Activated CD8-positive, alpha-beta memory T cell treated with anti-CD3 and anti-CD28 coated beads, Interleukin-2, amount 50 U/mL, for 48 hours (primary cell): Measurements from ENCODE around the gene COL8A2.
"Not testable (repeated sequence)": the region's sequence is repeated elsewhere in the genome, so short reads cannot be mapped to it uniquely, and the experiment has no call there.

Experiments
- DNase-seq: peaks from one replicate; pipeline ENCODE4 v3.0.0-alpha.2; 2020

The COL8A2 gene

DNA sequence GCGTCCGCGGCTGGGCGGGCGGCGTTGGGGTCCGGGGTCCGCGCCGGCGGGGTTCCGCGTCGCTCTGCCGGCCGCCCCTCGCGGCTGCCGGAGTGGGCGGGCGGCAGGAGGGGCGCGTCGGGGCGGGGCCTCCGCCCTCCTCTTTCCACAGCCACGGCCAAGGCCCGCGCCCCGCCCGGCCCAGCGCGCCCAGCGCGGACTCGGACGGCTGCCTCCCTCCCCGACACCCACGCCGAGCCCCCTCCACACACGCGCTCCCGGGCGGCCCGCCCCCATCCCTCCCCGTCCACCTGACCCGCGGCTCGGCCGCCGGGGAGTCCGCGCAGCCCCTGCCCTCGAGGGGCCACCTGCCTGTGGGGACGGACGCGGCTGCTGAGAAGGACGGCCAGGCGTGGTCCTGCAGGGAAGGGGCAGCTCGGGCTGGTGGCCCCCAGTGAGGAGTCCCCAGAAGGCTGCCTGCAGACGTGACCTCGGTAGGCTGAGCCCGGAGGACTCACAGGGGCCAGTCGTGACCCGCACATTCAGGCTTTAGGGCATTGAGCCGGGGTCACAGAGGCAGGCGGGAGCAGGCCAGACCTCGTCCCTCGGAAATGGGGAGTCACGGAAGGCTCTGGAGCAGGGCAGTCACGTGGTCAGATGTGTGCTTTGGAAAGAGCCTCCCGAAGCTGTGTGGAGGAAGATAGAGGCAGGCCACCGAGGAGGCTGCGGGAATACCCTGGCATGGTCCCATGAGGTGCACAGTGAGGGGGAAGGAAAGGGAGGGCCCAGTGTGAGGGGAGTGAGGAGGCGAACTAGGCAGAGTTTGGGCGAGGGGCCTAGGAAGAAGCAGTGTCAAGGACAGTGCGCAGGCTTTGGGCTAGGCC lies at the start of gene COL8A2:
COL8A2 (minus strand) TSS at position 94 of the 863 bp plus-strand sequence. CDS start 24,980 bp downstream, outside the sequence.
- DNase-seq = no peak

DNA sequence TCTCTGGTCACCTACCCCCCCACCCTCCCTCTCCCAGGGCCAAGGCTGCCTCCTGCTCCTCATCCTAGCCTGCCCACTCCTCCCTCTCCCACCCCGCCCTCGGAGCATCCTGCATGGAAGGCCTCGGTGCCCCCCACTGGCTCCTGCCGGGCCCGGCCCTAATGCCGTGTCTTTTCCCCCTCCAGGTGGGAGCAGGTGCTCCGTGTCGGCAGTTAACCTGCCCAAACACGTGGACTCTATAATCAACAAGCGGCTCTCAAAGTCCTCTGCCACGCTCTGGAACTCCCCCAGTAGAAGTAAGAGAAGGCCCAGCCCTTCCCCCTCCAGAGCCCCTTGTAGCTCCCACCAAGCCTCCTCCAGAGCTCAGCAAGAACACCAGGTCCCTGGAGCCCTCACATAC lies 49.7 kb upstream of the COL8A2 start:
- DNase-seq = no peak

DNA sequence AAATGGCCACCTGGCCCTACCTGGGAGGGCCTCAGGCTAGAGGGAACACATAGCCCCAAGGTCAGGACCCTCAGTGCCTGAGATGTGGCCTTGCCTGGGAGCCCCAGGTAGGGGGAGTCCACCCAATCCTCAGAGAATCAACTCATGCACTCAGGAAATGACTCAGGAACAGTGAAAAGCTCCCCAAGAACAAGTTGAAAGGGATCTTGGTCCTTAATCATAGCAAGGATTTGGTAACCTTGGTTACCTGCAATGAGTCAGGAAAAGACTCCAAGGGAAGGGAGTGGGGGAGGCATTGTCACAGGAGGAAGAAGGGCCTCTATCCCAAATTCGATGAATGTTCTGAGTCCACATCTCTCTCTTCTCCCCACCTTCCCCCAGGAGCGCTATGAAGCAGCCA lies 48.0 kb upstream of the COL8A2 start:
- no peak for DNase-seq

DNA sequence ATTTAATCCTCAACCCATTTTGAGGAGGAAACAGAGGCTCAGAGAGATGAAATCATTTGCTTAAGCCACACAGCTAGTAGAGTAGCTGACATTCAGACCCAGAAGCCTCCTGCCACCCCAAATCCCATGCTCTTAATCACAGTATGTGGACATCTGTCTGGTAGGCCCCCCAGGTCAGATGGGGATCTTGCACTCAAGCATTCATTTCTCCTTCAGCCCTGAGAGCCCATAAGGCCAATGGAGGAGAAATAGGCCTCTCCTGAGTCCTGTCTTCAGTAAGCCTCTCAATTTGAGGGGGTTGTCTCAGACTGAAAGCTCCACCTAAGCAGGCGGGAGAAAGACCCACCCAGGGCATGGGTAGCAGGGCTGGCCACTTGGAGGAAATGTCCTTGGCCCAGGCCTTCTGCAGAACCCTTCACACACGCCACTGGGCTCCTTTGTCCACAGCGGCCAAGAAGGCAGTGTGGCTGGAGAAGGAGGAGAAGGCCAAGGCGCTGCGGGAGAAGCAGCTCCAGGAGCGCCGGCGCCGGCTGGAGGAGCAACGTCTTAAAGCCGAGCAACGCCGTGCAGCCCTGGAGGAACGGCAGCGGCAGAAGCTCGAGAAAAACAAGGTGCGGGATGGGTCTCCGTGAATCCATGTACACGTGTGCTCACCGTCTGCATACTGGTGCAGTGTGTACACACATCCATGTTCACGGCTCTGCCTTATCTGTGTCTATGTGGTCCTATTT lies 47.2 kb upstream of the COL8A2 start:
- DNase-seq = no peak

DNA sequence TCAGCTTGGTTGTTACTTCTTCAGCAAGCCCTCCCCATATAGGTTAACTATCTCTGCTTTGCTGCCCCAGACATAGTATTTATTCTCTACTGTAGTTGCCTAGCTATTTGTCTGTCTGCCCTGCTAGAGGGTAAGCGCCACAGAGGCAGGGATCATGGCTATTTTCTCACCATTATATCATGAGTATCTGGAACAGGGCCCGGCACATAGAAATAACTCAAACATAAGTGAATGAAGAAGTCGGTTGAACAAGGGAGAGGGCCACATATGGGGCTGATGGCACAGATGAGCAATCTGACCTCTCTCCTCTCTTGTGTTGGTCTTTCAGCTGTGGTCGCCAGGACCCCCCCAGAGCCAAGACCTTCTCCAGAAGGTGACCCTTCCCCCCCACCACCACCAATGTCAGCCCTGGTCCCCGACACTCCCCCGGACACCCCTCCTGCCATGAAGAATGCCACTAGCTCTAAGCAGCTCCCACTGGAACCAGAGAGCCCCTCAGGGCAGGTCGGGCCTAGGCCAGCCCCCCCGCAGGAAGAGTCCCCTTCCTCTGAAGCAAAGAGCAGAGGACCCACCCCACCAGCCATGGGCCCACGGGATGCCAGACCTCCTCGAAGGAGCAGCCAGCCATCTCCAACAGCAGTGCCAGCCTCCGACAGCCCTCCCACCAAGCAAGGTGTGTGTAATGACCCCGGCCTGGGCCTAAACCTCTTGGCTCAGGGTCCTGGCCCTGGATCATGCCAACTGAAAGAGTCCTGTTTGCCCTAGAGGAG lies 45.8 kb upstream of the COL8A2 start:
- DNase-seq = no peak

DNA sequence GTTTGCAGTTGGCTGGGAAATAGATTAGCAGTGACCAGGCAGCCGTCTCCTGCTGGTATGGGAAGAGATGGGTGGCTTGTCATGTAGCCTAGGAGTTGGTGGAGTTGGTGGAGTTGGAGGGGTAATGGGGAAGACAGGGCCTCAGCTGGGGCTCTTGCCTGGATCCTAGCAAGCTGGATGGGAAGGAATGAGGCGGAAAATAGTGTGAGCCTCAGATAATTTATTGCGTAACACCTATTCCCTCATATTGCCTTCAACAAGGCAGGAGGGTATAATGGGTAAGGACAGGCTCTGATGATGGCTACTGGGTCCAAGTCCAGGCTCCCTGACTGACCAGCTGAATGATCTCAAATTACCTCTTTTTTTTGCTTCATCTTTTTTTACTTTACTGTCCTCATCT lies 43.5 kb upstream of the COL8A2 start:
- DNase-seq = no peak

DNA sequence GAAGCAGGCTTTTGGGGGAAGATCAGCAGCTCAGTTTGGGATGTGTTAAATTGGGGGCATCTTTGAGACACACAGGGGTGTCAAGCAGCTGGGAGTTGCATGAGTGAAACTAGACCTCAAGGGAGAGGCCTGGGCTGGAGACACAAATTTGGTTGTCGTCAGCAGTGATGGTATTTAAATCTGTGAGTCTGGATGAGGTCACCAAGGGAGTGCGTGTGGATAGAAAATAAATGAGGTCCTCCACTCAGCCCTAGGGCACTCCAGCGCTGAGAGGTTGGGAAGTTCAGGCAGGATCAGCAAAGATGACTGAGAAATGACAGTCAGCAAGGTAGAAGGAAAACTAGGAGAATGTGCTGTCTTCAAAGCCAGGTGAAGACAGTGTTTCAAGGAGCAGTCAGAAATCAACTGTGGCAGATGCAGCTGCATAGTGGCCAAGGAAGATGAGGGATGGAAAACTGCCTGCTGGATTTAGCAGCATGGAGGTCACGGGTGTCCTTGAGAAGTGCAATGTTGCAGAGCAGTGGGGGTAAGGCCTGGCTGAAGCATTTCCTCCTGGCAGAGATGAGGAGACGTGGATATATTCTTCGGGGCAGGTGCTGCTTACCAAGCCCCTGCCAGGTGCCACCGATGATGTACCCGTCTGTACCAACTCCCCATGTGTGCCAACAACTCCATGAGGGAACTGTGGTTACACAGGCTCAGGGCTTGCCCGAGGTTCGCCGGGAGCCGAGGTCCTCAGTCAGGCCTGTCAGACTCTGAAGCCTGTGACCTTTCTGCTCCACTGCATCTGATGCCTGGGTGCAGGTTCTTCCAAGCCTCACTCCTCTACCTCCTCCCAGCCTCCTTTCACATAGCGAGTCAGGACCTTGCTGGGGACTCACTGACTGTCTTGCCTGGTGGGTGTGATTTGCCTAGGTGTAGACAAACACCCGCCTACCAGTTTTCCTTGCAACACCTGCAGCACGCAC lies 42.2 kb upstream of the COL8A2 start:
- no peak for DNase-seq

DNA sequence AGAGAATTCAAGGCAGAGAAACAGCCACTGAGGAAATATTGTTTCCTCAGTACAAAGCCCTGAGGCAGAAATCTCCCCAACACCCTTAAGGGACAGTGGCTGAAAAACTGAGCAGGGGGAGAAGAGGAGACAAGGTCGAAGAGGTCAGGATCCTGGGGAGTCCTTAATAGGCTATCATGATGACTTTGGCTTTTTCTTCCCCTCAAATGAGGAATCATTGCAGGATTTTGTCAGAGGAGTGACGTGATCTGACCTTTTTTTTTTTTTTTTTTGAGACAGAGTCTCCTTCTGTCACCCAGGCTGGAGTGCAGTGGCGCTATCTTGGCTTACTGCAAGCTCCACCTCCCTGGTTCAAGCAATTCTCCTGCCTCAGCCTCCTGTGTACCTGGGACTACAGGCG lies 41.1 kb upstream of the COL8A2 start:
- no peak for DNase-seq

DNA sequence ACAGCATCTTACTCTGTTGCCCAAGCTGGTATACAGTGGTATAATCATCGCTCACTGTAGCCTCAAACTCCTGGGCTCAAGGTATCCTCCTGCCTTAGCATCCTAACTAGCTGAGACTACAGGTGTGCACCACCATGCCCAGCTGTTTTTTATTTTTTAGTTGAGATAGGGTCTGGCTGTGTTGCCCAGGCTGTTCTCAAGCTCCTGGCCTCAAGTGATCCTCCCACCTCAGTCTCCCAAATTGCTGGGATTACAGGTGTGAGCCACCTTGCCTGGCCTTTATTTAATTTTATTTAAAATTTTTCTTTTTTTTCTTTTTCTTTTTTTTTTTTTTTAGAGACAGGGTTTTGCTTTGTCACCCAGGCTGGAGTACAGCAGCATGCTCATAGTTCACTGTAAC lies 40.1 kb upstream of the COL8A2 start:
- DNase-seq = no peak

DNA sequence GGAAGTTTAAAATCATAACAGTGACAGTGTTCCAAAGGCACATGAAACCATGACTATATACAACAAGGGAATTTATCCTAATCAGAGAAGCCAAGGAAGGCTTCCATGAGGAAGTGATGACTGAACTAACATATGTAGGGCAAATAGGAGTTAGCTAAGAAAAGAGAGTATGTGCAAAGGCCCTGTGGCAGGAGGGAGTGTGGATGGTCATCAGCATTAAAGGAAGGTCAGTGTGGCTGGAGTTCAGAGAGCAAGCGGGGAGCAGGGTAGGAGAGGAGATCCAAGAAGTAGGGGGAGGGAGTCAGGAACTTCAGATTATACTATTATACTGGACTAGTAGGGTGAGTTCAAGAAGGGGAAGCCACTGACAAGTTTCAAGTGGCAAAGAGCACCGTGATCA lies 39.3 kb upstream of the COL8A2 start:
- no peak for DNase-seq

DNA sequence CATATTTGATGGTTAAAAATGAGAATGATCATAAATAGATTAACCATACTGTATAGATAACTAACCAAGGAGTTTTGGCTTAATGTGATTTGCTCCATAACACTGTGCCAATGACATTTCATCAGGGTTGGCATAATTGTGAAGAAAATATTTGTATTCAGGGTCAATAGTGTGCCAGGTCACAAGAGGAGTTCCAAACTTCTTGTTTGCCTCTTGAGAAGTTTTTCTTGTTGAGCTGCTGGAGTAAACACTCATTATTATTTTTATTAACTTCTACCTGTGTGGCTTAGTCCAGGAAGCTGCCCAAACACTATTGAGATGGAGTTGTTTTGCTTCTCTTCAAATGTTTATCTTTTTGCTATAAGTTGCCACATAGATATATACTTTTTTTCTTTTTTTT lies 38.4 kb upstream of the COL8A2 start:
- DNase-seq = no peak

DNA sequence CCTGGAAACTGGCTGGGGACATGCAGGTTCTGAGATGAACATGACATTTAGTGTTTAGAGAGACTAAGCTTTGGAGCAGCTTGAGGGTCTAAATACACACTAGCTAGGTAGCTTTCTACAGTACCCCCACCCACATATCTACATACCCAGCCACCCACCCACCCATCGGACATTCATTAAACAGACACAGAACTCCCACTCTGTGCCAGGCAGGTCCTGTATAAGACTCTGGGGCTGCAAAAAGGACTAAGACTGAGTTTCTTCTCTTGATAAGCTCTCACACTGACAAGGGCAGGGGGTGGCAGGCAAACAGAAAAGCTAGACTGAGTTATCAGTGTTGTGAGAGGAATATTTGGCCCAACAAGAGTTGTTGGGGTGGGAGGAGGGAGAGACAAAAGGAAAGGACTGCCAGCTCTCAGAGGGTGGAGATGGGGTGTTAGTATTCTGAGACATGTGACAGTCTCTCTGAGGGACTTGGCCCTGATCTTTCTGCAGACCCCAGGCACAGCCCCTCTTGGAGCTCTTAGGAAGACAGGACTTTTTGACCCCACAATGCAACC lies 37.7 kb upstream of the COL8A2 start:
- DNase-seq = no peak

DNA sequence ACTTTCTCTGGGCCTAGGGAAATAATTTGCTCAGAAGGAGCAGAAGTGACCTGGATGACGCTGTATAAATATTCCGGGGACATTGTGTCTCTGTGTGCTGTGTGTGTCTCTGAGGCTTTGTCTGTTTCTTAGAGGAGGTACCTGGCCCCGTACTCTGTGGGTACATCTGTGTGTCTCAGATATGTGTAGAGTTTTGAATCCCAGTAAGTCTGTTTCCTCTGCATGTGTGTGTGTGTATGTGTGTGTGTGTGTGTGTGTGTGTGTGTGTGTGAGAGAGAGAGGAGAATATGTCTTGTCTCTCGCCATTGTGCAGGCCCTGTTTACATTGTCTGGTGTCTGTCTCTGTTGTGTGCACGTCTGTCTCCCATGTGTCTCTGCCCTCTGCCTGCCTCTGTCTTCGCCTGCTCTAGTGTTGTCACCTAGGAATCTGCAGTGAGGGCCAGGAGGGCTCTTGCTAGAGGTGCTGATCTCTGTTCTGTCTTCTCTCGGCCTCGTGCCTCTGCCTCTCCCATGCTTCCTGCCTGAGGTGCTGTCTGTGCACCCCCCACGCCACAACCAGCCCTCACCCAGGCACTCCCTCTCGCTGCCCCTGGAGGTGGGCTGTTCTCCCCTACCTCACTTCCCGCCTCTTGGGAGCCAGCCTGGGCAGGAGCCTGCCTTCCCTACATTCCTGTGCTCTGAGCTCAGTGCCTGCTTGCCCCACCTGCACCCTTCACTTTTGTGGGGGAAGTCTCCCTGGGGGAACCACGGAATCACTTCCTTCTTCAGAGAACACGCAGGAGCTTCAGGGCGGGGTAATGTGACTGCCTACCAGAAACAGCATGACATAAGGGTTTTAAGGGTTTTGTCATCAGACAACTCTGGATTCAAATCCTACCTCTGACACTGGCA lies 36.9 kb upstream of the COL8A2 start:
- DNase-seq = peak; percentile 73

DNA sequence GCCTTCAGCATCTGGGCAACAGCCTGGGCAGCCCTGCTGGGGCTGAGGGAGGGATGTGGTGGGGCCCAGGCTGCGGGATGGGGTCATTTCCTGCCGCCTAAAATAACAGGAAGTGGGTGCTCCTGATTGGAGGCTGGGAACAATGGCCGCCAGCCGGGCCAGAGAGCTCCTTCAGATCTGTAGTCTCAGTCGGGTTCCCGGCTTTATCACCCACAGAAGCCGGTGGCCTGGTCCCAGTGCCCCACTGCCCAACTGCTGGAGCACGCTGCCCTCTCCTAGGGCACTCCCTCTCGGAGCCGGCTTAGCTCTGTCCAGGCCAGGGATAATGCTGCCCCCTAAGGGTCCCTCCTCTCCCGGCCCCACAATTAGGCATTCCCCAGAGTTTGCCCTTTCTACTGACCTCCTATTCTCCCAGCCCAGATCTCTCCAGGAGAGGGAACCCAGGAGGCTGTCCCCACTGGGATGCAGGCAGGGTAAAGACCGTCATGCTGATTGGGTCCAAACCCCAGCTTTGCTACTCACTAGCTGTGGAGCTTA lies 36.0 kb upstream of the COL8A2 start:
- DNase-seq = peak; percentile 84

DNA sequence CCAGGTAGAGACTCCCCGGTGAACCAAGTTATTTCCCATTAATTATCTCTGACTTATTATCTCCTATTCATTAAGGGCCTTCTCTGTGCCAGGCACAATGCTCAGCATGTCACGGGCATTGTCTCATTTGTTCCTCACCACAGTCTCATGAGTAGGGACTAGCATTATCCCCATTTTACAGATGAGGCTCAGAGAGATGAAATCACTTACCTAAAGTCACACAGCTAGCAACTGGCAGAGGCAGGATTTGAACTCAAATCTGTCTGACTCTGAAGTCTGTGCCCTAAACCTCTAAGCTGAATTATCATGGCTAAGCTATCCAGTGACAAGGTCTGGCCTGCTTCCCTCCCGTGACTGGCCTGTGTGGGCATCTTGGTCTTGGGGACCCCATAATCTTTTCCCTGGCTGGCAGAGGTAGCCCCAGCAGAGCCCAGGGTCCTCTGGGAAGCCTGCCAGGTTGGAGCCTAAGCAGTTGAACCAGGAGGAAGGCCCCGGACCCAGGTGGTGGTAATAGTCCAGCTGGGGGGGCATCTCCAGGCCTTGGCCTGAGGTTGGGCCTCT lies 35.4 kb upstream of the COL8A2 start:
- no peak for DNase-seq

DNA sequence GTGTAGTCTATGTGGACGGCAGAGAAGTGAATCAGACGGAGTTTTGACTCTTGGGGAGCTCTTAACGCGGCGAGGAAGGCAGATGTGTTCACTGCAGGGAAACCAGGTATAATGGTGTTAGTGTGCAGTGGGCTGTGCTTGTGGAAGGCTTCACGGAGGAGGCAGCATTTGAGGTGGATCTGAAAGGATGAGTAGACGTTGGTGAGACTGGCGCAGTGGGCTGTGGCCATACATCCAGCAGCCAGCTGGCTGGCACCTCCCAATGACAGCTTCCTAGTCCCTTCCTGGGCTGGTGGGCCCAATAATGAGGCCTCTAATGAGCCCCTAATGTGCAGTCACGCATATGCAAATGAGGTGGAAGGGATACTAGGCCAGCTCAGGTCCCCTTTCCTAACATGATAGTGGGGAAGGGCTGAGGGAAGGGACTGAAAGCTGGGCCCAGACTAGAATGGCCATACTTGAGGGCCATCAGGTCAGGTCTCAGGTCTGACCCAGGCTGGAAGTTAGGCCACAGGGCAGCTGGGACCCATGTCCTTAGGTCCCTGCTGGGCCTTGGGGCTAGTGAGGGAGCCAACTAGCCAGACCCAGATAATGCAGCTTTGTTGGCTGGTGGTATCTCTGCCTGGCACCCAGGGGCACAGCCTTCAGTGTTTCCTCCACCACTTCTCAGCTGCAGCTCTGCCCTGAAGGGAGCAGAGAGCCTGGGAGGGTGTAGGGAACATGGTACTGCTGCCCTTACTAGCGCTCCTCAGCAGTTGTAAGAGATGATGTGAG lies 34.8 kb upstream of the COL8A2 start:
- no peak for DNase-seq

DNA sequence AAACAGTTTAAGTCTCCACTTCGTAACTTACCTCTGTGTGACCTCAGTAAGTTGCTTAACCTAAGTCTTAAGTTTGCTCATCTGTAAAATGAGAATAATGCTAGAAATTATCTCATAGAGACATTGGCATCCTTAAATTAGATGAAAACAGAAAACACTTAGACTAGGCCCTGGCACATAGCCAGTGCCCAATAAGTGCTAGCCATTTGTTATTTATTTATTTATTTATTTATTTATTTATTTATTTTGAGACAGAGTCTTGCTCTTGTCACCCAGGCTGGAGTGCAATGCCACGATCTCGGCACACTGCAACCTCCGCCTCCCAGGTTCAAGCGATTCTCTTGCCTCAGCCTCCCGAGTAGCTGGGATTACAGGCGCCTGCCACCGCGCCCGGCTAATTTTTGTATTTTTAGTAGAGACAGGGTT lies 33.8 kb upstream of the COL8A2 start:
- DNase-seq = not testable (repeated sequence)

DNA sequence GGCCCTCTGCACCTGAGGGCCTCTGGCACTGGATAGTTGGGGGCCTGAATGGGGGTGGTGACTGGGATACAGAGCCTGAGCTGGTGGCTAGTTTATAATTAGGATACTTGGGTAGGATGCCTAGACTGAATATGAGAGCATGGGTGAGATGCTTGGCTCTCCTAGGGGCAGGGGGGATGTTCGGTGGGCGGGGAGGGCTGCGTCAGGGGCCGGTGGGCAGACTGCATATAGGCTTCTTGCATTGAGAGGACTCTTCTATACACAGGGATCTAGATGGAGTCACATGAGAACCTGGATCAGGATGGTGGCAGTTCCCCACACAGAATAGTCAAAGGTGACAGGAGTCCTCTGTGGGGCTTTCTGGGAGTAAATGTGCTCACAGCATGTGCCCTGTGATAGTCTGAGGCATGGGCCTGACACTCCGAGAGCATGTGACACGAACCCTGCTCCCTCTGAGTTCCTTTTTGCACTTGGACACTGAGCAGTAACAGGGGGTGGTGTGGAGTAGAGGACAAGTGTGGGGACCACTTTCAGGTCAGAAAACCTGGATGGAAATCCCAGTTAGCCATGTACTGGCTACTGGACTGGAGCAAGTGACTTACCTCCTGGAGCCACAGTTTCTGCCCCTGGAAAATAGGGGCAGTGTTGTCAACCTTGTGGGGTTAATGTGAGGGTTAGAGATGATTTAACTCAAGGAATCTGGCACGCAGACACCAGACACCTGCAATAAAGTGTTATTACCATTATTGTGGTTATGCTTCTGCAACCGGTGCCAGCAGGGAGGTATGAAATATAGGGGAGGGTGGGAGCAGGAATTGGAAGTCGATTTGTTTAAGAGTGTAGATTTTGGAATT lies 33.2 kb upstream of the COL8A2 start:
- no peak for DNase-seq
